ENCODE measurements around the gene SPDYE4. TPM values are rescaled to one million over a fixed set of nuclear protein-coding genes. Genes with fewer than 3 reads are reported as not detected.

The SPDYE4 gene
- total RNA-seq, 2 experiments from 2014 or later: not detected

- no peaks in the 10 kb centered on the region for H3K27me3 ChIP-seq (ENCODE audit: control insufficient read depth in 1 of 2, insufficient read depth in 2 of 2, low read length in 2 of 2)
- no peaks in the 10 kb centered on the region for H3K4me1 Mint-ChIP-seq (ENCODE audit: low read depth)
- H3K27me3 Mint-ChIP-seq: no peaks in the 10 kb centered on the region
- no peaks in the 10 kb centered on the region for H3K9me3 ChIP-seq (ENCODE audit: control insufficient read depth in 1 of 2, insufficient read depth in 1 of 2, low read length in 2 of 2)
- TF ChIP-seq CTCF (IDR thresholded peaks at IDR 0.05): no peak
- no peaks in the 10 kb centered on the region for H3K9me3 Mint-ChIP-seq
- ChIA-PET CTCF (no interaction called here), POLR2A (no interaction called here)
- H3K27ac ChIP-seq (ENCODE audit: low read depth in 1 of 2, low read length in 2 of 2): no peak overlapping the region
- no peak overlapping the region for H3K4me3 Mint-ChIP-seq
- H3K36me3 ChIP-seq (ENCODE audit: insufficient read depth, low read length): no peaks in the 10 kb centered on the region
- ATAC-seq (ENCODE audit: poor library complexity) (no peak), DNase-seq (no peak)
- H3K27ac Mint-ChIP-seq: no peak overlapping the region
- H3K36me3 Mint-ChIP-seq (ENCODE audit: low read depth): no peaks in the 10 kb centered on the region
- no peaks in the 10 kb centered on the region for H3K4me1 ChIP-seq (ENCODE audit: insufficient read depth, low read length)
- intact Hi-C loops (cut with DNase I, micrococcal nuclease): no loop called here
- H3K4me3 ChIP-seq (ENCODE audit: low read length): no peak overlapping the region
Observed at GRCh38 chr17:8728251-8728938, 30.0 kb downstream of the SPDYE4 start.

GRCh38 chr17:8726941-8727555, 31.3 kb downstream of the SPDYE4 start:
- H3K27ac ChIP-seq (ENCODE audit: low read depth in 1 of 2, low read length in 2 of 2): no peak overlapping the region
- no peaks in the 10 kb centered on the region for H3K36me3 ChIP-seq (ENCODE audit: insufficient read depth, low read length)
- ChIA-PET CTCF (interaction anchor here (0.6 kb wide), 1 partner anchor 13 kb away, joined by 3 read pairs; no protein-coding TSS in a partner anchor), POLR2A (no interaction called here)
- H3K4me1 ChIP-seq (ENCODE audit: insufficient read depth, low read length): no peaks in the 10 kb centered on the region
- Mint-ChIP-seq H3K4me1 (ENCODE audit: low read depth) (no peaks in the 10 kb centered on the region), H3K27ac (no peak overlapping the region), H3K27me3 (no peaks in the 10 kb centered on the region), H3K36me3 (ENCODE audit: low read depth) (no peaks in the 10 kb centered on the region), H3K9me3 (no peaks in the 10 kb centered on the region), H3K4me3 (no peak overlapping the region)
- no peak overlapping the region for H3K4me3 ChIP-seq (ENCODE audit: low read length)
- no peaks in the 10 kb centered on the region for H3K9me3 ChIP-seq (ENCODE audit: control insufficient read depth in 1 of 2, insufficient read depth in 1 of 2, low read length in 2 of 2)
- no peaks in the 10 kb centered on the region for H3K27me3 ChIP-seq (ENCODE audit: control insufficient read depth in 1 of 2, insufficient read depth in 2 of 2, low read length in 2 of 2)
- no peak for TF ChIP-seq CTCF (IDR thresholded peaks at IDR 0.05)
- no peak for ATAC-seq (ENCODE audit: poor library complexity)
- DNase-seq: no peak
- intact Hi-C loops (cut with DNase I, micrococcal nuclease): no loop called here

- H3K27me3 ChIP-seq (ENCODE audit: control insufficient read depth in 1 of 2, insufficient read depth in 2 of 2, low read length in 2 of 2): no peaks in the 10 kb centered on the region
- no peaks in the 10 kb centered on the region for H3K36me3 ChIP-seq (ENCODE audit: insufficient read depth, low read length)
- intact Hi-C loops (cut with DNase I, micrococcal nuclease): no loop called here
- no peaks in the 10 kb centered on the region for H3K9me3 Mint-ChIP-seq
- no peaks in the 10 kb centered on the region for H3K4me1 Mint-ChIP-seq (ENCODE audit: low read depth)
- TF ChIP-seq CTCF (IDR thresholded peaks at IDR 0.05): no peak
- ATAC-seq (ENCODE audit: poor library complexity): no peak
- ChIA-PET POLR2A (no interaction called here), CTCF (interaction anchor here (0.6 kb wide), 1 partner anchor 14 kb away, joined by 3 read pairs; no protein-coding TSS in a partner anchor)
- H3K27me3 Mint-ChIP-seq: no peaks in the 10 kb centered on the region
- H3K4me3 ChIP-seq (ENCODE audit: low read length): no peak overlapping the region
- no peaks in the 10 kb centered on the region for H3K9me3 ChIP-seq (ENCODE audit: control insufficient read depth in 1 of 2, insufficient read depth in 1 of 2, low read length in 2 of 2)
- no peak overlapping the region for H3K27ac Mint-ChIP-seq
- H3K36me3 Mint-ChIP-seq (ENCODE audit: low read depth): no peaks in the 10 kb centered on the region
- no peak overlapping the region for H3K4me3 Mint-ChIP-seq
- no peak for DNase-seq
- no peaks in the 10 kb centered on the region for H3K4me1 ChIP-seq (ENCODE audit: insufficient read depth, low read length)
- no peak overlapping the region for H3K27ac ChIP-seq (ENCODE audit: low read depth in 1 of 2, low read length in 2 of 2)
Observed at GRCh38 chr17:8725881-8726876, 32.2 kb downstream of the SPDYE4 start.
